Duodenal mucosa (tissue), 2 donors: Measurements from ENCODE around the gene TBXT.

Experiments used
- H3K27ac ChIP-seq: one replicate; pipeline ENCODE4 v1.7.0; 2013; ENCODE audit warnings: low read depth, low read length
- H3K27me3 ChIP-seq, 2 donors: one replicate each; pipeline ENCODE4 v1.7.0; 2013; ENCODE audit warnings: low read length in 2 of 2, control low read depth in 1 of 2; ENCODE audit not compliant: insufficient read depth in 2 of 2, control insufficient read depth in 1 of 2
- H3K36me3 ChIP-seq, 2 donors: one replicate each; pipeline ENCODE4 v1.7.0; 2013; ENCODE audit warnings: low read length in 2 of 2, control low read depth in 1 of 2; ENCODE audit not compliant: insufficient read depth in 2 of 2, control insufficient read depth in 1 of 2
- H3K4me1 ChIP-seq, 2 donors: one replicate each; pipeline ENCODE4 v1.7.0; 2013; ENCODE audit warnings: low read length in 2 of 2, control low read depth in 1 of 2; ENCODE audit not compliant: insufficient read depth in 2 of 2, control insufficient read depth in 1 of 2
- H3K4me3 ChIP-seq, 2 donors: one replicate each; pipeline ENCODE4 v1.7.0; 2013; ENCODE audit warnings: low read length in 2 of 2, low read depth in 1 of 2
- H3K9ac ChIP-seq, 2 donors: one replicate each; pipeline ENCODE4 v1.7.0; 2013; ENCODE audit warnings: low read length in 2 of 2, low read depth in 1 of 2
- H3K9me3 ChIP-seq, 2 donors: one replicate each; pipeline ENCODE4 v1.7.0; 2013; ENCODE audit warnings: low read length in 2 of 2, control low read depth in 1 of 2; ENCODE audit not compliant: control insufficient read depth in 1 of 2

TBXT gene

GRCh38 chr6:166167801-166168615 lies at the start of gene TBXT:
TSS of gene TBXT (minus strand) at chr6:166167851. CDS start at chr6:166167591, 260 bp downstream.
- H3K4me1 ChIP-seq, result peaks cover 9% of the 10 kb centered on the region in 2 donors
- H3K36me3 ChIP-seq, result no peaks in the 10 kb centered on the region
- H3K4me3 ChIP-seq, result peak within 1 kb of the TSS; percentile 35 to 61
- no peak within 1 kb of the TSS for H3K27ac ChIP-seq
- peaks cover 78 to 81% of the 10 kb centered on the region in 2 donors for H3K27me3 ChIP-seq
- no peaks in the 10 kb centered on the region for H3K9me3 ChIP-seq
- H3K9ac ChIP-seq, result no peak within 1 kb of the TSS

DNA sequence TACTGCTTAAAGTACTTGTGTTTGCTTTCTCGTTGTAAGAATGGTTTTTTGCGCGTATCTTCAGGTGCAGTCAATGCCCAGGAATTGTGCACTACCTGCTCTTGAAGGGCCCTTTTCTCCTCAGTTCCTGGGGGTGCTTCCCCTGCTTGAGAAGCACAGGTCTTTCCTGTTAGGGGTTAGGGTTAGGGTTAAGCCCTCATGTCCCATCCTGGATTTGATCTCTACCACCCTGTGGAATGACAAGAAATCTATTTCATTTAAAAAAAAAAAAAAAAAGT lies 39.6 kb upstream of the TBXT start:
- Histone ChIP-seq H3K36me3 (no peaks in the 10 kb centered on the region), H3K4me3 (no peak overlapping the region)

DNA sequence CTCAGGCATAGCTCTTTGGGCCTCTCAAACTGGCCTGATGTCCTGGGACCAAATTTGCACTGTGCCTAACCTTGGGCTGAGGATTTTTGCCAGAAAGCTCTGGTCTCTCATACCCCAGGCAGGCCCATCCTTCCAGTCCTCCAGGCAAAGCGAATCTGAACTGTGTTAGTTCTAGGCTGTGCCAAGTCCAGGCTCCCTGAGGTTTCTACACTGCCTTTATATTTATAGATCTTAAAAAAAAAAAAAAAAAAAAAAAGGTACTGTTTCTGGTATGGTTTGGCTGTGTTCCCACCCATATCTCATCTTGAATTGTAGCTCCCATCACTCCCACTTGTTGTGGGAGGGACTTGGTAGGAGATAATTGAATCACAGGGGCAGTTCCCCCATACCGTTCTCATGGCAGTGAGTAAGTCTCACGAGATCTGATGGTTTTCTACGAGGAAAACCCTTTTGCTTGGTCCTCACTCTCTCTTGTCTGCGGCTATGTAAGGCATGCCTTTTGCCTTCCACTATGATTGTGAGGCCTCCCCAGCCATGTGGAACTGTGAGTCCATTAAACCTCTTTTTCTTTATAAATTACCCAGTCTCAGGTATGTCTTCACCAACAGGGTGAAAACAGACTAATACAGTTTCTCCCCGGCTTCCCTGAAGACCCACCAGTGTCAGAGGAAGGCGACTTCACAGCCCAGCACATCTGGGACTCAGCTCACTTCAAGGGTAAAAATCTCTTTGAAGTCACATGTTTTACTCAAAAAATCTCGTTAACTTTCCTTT lies 39.0 kb upstream of the TBXT start:
- H3K4me1 ChIP-seq, result no peaks in the 10 kb centered on the region

More for the DNA sequence above, 39.6 kb upstream of the TBXT start:
- Histone ChIP-seq H3K9ac (no peak overlapping the region), H3K4me1 (no peaks in the 10 kb centered on the region), H3K27me3 (peaks cover 3 to 4% of the 10 kb centered on the region in 2 donors), H3K9me3 (no peaks in the 10 kb centered on the region), H3K27ac (no peak overlapping the region)

DNA sequence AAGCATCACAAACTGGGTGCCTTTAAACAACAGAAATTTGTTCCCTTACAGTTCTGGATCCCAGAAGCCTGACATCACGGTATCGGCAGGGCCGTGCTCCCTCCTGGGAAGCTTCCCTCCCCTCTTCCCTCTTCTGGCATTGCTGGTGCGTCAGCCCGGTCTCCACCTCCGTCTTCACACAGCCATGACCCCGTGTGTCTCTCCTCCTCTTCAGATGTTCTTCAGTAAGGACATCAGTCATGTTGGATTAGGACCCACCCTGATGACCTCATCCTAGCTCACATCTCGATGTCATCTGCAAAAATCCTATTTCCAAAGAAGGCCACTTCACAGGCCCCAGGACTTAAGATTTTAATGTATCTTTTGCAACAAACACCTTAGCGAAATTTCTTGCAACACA lies 38.4 kb upstream of the TBXT start:
- Histone ChIP-seq H3K27me3 (peaks cover 3 to 4% of the 10 kb centered on the region in 2 donors), H3K9ac (no peak overlapping the region), H3K9me3 (no peaks in the 10 kb centered on the region), H3K4me1 (no peaks in the 10 kb centered on the region), H3K27ac (no peak overlapping the region), H3K4me3 (no peak overlapping the region), H3K36me3 (no peaks in the 10 kb centered on the region)

More for the DNA sequence above, 39.0 kb upstream of the TBXT start:
- peaks cover 3 to 4% of the 10 kb centered on the region in 2 donors for H3K27me3 ChIP-seq
- no peaks in the 10 kb centered on the region for H3K9me3 ChIP-seq
- H3K9ac ChIP-seq, result no peak overlapping the region
- H3K27ac ChIP-seq, result no peak overlapping the region
- H3K4me3 ChIP-seq, result no peak overlapping the region
- H3K36me3 ChIP-seq, result no peaks in the 10 kb centered on the region

GRCh38 chr6:166204852-166205650 lies 37.4 kb upstream of the TBXT start:
- no peaks in the 10 kb centered on the region for H3K36me3 ChIP-seq
- no peak overlapping the region for H3K4me3 ChIP-seq
- H3K27ac ChIP-seq, result no peak overlapping the region
- H3K4me1 ChIP-seq, result no peaks in the 10 kb centered on the region
- H3K9me3 ChIP-seq, result no peaks in the 10 kb centered on the region
- peaks cover 3 to 4% of the 10 kb centered on the region in 2 donors for H3K27me3 ChIP-seq
- H3K9ac ChIP-seq, result no peak overlapping the region

DNA sequence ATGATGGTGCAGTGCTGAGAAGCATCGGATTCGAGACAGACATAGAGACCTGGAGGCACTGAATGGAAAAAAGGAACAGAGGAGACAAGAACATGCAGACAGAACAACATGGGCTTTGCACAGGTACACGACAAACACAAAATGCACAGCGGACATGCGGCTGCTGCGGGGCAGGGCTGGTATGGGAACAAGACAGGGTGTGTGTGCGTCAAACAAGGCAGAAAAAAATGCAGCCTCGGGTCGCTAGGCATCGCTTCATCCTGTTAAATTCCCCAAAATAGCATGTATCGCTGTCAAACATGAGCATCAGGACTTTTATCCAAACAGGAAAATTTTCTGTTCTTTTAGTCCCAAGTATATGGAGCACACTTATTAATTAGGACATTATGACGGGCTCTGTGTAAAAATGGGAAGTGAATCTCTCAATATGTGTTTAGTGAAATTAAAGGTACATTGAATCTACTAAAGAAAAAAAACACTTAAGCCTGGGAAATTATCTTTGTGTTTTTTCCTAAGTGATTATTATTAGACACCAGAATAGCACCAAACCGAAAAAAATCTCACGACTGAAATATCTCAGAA lies 36.1 kb upstream of the TBXT start:
- no peak overlapping the region for H3K9ac ChIP-seq
- no peaks in the 10 kb centered on the region for H3K27me3 ChIP-seq
- no peaks in the 10 kb centered on the region for H3K9me3 ChIP-seq
- H3K27ac ChIP-seq, result no peak overlapping the region
- no peaks in the 10 kb centered on the region for H3K36me3 ChIP-seq
- H3K4me1 ChIP-seq, result no peaks in the 10 kb centered on the region
- H3K4me3 ChIP-seq, result no peak overlapping the region

DNA sequence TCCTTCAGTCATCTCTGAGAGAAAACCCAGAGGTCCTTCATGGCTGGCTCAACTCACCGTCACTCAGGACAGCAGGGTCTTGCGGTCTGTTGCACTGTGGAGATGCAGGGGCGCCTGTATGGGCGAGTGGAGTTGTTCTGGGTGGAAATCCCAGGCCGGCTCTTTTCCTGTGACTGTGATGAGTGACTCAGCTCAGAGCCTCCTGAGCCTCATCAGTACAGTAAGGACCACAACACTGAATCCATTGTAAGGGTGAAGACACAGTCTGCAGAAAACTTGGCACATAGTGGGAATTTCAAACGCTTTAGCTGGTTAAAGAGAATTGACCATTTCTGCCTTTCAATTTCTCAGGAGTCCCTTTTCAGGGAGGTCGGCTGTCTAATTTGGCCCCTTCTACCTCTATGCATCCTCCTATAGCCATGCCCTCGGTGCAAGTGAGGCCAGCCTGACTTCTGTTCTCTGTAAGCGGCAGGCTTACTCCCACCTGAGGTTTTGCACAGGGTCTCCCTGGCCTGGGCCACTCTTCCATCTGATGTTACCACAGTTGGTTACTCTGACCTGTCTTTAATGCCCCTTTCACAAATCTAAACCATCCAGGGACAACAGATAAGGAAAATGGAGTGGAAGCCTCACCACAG lies 35.5 kb upstream of the TBXT start:
- Histone ChIP-seq H3K9ac (no peak overlapping the region), H3K4me1 (no peaks in the 10 kb centered on the region), H3K27me3 (no peaks in the 10 kb centered on the region), H3K36me3 (no peaks in the 10 kb centered on the region), H3K27ac (no peak overlapping the region), H3K9me3 (no peaks in the 10 kb centered on the region), H3K4me3 (no peak overlapping the region)

DNA sequence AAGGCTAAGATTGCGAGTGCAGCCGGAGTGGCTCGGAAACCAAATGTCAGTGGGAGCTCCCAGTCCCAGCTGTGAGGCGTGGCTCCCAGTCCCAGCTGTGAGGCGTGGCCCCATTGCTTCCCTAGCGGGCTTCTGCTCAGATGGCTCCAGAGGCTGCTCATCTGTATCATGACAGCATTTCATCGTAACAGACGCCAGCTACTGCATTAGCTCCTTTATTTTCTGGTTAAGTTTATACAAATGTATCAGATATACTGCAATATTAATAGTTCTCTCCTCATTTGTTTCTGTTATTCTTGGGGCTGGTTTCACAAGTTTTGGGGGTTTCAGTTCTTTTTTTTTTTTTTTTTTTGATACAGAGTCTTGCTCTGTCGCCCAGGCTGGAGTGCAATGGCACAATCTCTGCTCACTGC lies 34.7 kb upstream of the TBXT start:
- Histone ChIP-seq H3K36me3 (no peaks in the 10 kb centered on the region), H3K4me3 (no peak overlapping the region), H3K9me3 (no peaks in the 10 kb centered on the region), H3K27me3 (no peaks in the 10 kb centered on the region), H3K4me1 (no peaks in the 10 kb centered on the region), H3K9ac (no peak overlapping the region), H3K27ac (no peak overlapping the region)

DNA sequence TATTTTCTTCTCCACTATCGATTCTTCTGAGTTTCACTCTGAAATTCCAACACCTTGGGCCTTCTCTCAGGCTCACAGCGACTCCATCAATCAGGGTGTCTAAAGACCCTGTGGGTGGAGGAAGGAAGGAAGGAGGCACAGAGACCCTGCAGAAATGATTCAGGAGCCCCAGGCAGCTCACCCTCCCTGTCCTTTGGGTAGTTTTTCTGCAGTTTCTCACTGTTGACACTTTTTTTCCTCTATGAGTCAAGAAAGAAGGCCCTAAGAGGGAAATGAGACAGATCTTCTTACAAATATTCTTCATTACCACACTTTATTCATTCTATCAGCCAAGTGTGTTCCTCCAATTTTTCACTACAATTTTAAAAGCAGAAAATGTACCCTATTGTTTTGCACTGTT lies 34.2 kb upstream of the TBXT start:
- no peaks in the 10 kb centered on the region for H3K9me3 ChIP-seq
- no peaks in the 10 kb centered on the region for H3K27me3 ChIP-seq
- no peak overlapping the region for H3K4me3 ChIP-seq
- no peaks in the 10 kb centered on the region for H3K36me3 ChIP-seq
- H3K9ac ChIP-seq, result no peak overlapping the region
- no peaks in the 10 kb centered on the region for H3K4me1 ChIP-seq
- no peak overlapping the region for H3K27ac ChIP-seq
